AG04450 (cell line): ENCODE data around the gene PPP4C. TPM values are rescaled to one million over a fixed set of nuclear protein-coding genes. Genes with fewer than 3 reads are reported as not detected.

Experiments
- CTCF ChIA-PET: fragments of 300-600, 350-600 bp; formaldehyde crosslinking; extraction: SDS; loops from one replicate; lab custom pipeline; 2022; ENCODE audit warnings: antibody characterized with exemption, inconsistent platforms; lab: Charles Lee
- POLR2A ChIA-PET: fragments of 350-600 bp; formaldehyde crosslinking; extraction: SDS; loops from one replicate; lab custom pipeline; 2021; ENCODE audit warnings: antibody characterized with exemption, inconsistent platforms; lab: Yijun Ruan, JAX
- DNase-seq: peaks from one replicate; pipeline ENCODE4 v3.0.0-alpha.2; 2011; ENCODE audit warnings: low read depth, low spot score
- H3K27ac ChIP-seq: one replicate; pipeline ENCODE4 v1.5.1; 2012; ENCODE audit warnings: low read depth, low read length, control low read depth
- H3K27me3 ChIP-seq: one replicate; pipeline ENCODE4 v1.6.0; 2012; ENCODE audit warnings: low read length; ENCODE audit not compliant: control insufficient read depth, insufficient read depth
- H3K4me3 ChIP-seq: 2 replicates; pipeline ENCODE4 v1.5.1; 2011; ENCODE audit warnings: mild to moderate bottlenecking, low read depth, low read length, control low read depth
- H3K9me3 ChIP-seq: 2 replicates; pipeline ENCODE4 v1.5.1; 2012; ENCODE audit warnings: low read length; ENCODE audit not compliant: control insufficient read depth, insufficient read depth
- CTCF ChIP-seq: IDR thresholded peaks from 2 replicates; pipeline ENCODE4 v1.5.1; 2011; ENCODE audit warnings: low read depth, low read length, control low read depth, inconsistent platforms
- polyA plus RNA-seq: library from polyadenylated mRNA; depleted of rRNA; stranded (reverse); fragments of >200 nt; gene quantifications from 2 replicates; pipeline ENCODE4 v1.2.3, GENCODE V29; 2011

Gene PPP4C
- polyA plus RNA-seq, 1 experiment: 112 TPM

- Histone ChIP-seq H3K27me3 (no peaks in the 10 kb centered on the region), H3K4me3 (no peak overlapping the region), H3K9me3 (peaks cover 16% of the 10 kb centered on the region), H3K27ac (peak overlapping the region; percentile 47)
- no peak for TF ChIP-seq CTCF
- DNase-seq: no peak
- ChIA-PET CTCF (interaction anchor here (0.6 to 1.1 kb wide), 2 partner anchors 12 to 15 kb away, joined by 3 to 4 read pairs; no protein-coding TSS in a partner anchor), POLR2A (no interaction called here)
Observed at GRCh38 chr16:30096862-30097563, 21.2 kb downstream of the PPP4C start.

- ChIA-PET POLR2A (no interaction called here), CTCF (interaction anchor here (1.5 kb wide), 1 partner anchor 12 kb away, joined by 5 read pairs; the partner anchor contains the start of gene TBX6)
- Histone ChIP-seq H3K27ac (no peak overlapping the region), H3K4me3 (no peak overlapping the region), H3K9me3 (no peaks in the 10 kb centered on the region), H3K27me3 (no peaks in the 10 kb centered on the region)
- no peak for TF ChIP-seq CTCF
- no peak for DNase-seq
Observed at GRCh38 chr16:30104090-30104489, 28.3 kb downstream of the PPP4C start.

- POLR2A ChIA-PET: interaction anchor here (0.9 kb wide), 1 partner anchor 303 kb away, joined by 3 read pairs; the partner anchor contains the start of gene ZNF771
- no peak overlapping the region for H3K4me3 ChIP-seq
- TF ChIP-seq CTCF: no peak
- H3K27ac ChIP-seq: no peak overlapping the region
- DNase-seq: no peak
- H3K9me3 ChIP-seq: no peaks in the 10 kb centered on the region
- no peaks in the 10 kb centered on the region for H3K27me3 ChIP-seq
- CTCF ChIA-PET: interaction anchor here (1.5 kb wide), 1 partner anchor 13 kb away, joined by 5 read pairs; the partner anchor contains the start of gene TBX6
Observed at GRCh38 chr16:30104492-30104891, 28.7 kb downstream of the PPP4C start.

- no peak for DNase-seq
- CTCF ChIA-PET: no interaction called here
Observed at GRCh38 chr16:30108059-30108850, 32.5 kb downstream of the PPP4C start.

More at GRCh38 chr16:30108059-30108850, 32.5 kb downstream of the PPP4C start:
- Histone ChIP-seq H3K9me3 (no peaks in the 10 kb centered on the region), H3K27me3 (no peaks in the 10 kb centered on the region), H3K4me3 (no peak overlapping the region), H3K27ac (no peak overlapping the region)
- no peak for TF ChIP-seq CTCF
- POLR2A ChIA-PET: interaction anchor here (0.7 kb wide), 1 partner anchor 16 kb away, joined by 3 read pairs; no protein-coding TSS in a partner anchor
